MV-4-11 (cell line): ENCODE measurements around the gene THNSL1.
"Not testable (repeated sequence)": the region's sequence is repeated elsewhere in the genome, so short reads cannot be mapped to it uniquely, and the experiment has no call there.

Experiments used
- DNase-seq: peaks from one replicate; lab custom pipeline; 2025; lab: John Stamatoyannopoulos, UW

Gene THNSL1, protein sequence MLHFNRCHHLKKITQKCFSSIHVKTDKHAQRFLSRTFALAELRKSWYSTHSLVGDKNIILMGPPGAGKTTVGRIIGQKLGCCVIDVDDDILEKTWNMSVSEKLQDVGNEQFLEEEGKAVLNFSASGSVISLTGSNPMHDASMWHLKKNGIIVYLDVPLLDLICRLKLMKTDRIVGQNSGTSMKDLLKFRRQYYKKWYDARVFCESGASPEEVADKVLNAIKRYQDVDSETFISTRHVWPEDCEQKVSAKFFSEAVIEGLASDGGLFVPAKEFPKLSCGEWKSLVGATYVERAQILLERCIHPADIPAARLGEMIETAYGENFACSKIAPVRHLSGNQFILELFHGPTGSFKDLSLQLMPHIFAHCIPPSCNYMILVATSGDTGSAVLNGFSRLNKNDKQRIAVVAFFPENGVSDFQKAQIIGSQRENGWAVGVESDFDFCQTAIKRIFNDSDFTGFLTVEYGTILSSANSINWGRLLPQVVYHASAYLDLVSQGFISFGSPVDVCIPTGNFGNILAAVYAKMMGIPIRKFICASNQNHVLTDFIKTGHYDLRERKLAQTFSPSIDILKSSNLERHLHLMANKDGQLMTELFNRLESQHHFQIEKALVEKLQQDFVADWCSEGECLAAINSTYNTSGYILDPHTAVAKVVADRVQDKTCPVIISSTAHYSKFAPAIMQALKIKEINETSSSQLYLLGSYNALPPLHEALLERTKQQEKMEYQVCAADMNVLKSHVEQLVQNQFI

GRCh38 chr10:25016376-25017153 is at the start of gene THNSL1:
Gene THNSL1 (plus strand): TSS chr10:25016612. CDS start chr10:25023224, 6,612 bp downstream.
- DNase-seq: peak; percentile 98

DNA sequence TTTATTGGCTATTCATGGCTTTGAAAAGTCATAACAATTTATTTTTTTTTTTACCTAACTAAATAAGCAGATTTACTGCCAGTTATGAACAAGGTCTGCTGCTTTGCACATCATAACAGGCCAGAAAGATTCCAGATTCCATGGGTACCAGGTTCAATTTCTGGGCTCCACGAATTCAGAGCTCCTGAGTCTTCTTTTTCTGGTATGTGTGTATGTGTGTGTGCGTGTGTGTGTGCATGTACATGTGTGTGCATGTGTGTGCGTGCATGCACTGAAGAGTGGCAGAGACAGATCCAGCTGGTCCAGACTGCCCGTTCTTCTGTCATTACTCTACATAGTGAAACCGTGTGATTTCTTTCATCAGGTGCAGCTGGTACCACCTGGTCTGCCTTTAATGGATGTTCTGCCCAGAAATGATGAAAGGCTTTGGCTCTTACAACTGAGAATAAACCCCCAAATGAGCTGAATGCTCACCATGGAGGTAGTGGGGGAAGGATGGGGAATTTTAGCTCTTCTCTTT is 49.4 kb upstream of the THNSL1 start:
- DNase-seq: no peak

DNA sequence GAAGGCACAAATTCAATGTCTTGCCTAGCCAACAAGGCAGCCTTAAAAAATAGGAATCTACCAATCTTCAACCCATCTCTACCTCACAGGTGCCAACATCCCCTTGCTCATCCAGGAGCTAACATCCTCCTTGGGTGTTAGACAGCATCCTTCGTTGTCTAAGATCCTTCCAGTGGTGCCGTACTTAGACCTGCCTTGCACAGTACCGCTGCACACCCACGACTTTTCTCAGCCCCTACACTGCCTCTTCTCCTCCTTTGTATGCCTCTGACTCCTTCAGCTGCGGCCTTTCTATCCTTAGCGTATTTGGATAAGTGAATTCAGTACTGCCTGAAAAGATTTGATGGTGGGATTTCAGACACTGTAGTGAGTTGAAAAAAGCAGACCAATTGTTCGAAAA is 48.1 kb upstream of the THNSL1 start:
- no peak for DNase-seq

DNA sequence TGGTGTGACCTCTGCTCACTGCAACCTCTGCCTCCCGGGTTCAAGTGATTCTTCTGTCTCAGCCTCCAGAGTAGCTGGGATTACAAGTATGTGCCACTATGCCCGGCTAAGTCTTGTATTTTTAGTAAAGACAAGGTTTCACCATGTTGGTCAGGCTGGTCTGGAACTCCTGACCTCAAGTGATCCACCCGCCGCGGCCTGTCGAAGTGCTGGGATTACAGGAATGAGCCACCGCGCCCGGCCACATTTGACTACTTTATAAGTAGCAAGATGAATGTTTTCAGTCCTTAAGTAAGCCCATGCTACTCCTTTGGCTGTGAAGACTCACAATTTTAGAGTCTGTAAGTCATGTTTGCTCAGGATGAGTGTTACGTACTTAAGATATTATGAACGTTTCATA is 47.5 kb upstream of the THNSL1 start:
- not testable (repeated sequence) for DNase-seq

- DNase-seq: no peak
Observed at GRCh38 chr10:24969841-24970281, 46.6 kb upstream of the THNSL1 start.

DNA sequence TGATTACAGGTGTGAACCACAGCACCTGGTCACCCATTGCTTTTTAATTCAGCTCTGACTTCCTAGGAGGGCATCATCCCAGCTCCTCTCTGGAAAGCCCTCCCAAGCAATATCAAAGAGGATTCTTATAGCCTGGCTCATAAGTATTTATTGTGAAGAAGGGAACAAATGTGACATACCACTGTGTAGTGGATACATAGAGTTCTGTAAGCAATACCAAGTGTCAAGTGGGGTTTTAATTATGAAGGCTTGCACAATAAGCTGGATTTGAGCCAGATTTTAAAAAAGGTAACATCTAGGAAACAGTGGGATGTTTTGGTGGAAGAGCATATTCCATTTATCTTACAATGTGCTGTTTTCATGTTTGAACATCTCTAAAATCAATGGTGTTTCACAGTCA is 45.0 kb upstream of the THNSL1 start:
- no peak for DNase-seq

- no peak for DNase-seq
Observed at GRCh38 chr10:24973163-24973562, 43.2 kb upstream of the THNSL1 start.

DNA sequence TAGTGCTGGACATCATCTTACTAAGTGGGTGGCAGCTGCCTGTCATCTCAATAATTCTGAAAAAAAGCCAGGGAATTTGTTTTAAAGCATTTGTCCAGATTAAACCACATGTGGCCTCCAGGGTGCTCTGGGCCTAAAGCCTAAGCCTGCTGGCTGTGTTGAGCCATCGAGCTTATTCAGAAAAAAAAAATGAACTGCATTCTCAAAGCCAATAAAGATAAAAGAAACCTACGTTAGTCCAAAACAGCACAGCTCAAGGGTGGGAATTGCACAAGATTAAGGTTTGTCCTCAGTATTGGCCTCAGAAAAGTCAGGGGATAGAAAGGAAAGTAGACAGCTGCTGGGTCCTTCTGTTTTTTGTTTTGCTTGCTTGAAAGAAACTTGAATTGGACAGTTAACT is 41.4 kb upstream of the THNSL1 start:
- no peak for DNase-seq

DNA sequence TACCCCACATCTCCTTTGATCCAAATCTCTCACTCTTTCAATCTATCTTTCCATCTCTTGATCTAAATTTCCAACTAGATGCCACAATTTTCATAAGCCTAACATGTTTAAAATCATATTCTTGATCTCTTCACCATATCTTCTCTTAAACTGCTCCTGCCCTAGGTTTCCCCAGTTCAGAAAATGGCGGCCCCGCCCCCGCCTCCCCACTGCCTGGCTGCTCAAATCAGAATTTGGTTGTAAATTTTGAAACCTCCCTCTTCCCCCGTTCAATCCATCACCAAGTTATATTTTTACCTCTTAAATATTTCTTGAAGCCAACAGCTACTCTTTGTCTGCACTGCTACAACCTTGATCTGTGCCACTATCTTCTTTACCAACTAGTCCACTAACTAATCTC is 36.7 kb upstream of the THNSL1 start:
- no peak for DNase-seq

- no peak for DNase-seq
Observed at GRCh38 chr10:24981161-24981710, 35.2 kb upstream of the THNSL1 start.

- DNase-seq: no peak
Observed at GRCh38 chr10:24982319-24983112, 33.9 kb upstream of the THNSL1 start.

- no peak for DNase-seq
Observed at GRCh38 chr10:24983130-24983529, 33.3 kb upstream of the THNSL1 start.

DNA sequence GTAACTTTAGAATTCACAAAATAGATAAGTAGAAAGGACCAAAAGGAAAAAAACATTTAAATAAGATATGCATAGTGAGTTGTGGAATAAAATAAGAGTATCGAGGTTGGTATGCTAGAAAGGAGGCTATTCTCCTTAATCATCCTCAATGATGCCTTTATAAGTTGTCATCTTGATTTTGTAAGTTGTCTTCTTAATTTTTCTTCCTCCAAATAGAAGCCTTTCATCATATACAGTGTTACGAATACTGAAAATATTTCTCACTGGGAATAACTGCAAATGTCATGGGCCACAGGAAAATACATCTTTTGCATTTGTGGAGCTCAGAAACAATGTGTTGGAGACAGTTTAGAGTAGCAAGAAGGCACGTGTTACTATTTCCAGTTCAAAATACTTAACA is 32.5 kb upstream of the THNSL1 start:
- no peak for DNase-seq

GRCh38 chr10:24984906-24985305 is 31.5 kb upstream of the THNSL1 start:
- DNase-seq: no peak

GRCh38 chr10:24988831-24989640 is 27.4 kb upstream of the THNSL1 start:
- no peak for DNase-seq

DNA sequence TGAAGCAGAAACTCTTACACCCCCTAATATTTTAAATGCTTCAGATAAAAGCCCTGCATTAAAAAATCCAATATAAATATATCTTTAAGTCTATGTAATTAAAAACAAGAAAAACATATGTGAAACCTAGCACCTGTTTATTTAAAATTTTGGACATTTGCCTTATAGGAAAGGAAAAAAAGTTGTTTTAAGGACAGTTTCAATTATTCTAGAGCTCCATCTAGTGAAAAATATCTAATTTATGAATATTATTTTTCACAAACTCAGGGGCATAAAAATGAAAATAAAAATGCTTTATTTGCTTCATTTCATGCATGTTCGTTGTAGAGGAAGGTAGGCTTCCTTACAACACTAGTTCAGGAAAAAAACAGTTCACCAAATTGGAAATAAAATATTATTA is 26.5 kb upstream of the THNSL1 start:
- DNase-seq: no peak

- DNase-seq: no peak
Observed at GRCh38 chr10:24991298-24991697, 25.1 kb upstream of the THNSL1 start.

DNA sequence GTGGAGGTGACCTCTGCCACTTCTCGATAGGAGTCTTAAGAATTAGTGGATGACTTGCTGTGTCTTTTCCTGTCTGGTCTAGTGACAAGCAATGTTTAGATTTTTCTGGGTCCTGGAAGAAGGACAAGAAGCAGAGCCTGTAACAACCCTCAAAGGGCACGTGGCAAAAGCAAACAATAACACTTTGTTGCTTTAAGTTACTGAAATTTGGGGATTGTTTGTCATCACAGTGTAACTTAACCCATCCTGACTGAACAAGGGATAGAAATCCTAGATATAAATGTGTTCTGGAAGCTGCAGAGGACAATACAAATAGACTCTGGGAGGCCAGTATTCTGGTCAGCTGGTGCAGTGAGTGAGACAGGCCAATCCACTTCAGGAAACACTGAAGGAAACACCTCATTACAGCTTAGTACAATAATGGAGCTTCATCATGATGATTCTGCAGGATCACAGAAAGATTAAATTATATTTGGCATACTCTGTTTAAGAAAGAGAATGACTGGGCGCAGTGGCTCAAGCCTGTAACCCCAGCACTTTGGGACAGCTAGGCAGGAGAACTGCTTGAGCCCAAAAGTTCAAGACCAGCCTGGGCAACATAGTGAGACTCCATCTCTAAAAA is 23.8 kb upstream of the THNSL1 start:
- DNase-seq: no peak

DNA sequence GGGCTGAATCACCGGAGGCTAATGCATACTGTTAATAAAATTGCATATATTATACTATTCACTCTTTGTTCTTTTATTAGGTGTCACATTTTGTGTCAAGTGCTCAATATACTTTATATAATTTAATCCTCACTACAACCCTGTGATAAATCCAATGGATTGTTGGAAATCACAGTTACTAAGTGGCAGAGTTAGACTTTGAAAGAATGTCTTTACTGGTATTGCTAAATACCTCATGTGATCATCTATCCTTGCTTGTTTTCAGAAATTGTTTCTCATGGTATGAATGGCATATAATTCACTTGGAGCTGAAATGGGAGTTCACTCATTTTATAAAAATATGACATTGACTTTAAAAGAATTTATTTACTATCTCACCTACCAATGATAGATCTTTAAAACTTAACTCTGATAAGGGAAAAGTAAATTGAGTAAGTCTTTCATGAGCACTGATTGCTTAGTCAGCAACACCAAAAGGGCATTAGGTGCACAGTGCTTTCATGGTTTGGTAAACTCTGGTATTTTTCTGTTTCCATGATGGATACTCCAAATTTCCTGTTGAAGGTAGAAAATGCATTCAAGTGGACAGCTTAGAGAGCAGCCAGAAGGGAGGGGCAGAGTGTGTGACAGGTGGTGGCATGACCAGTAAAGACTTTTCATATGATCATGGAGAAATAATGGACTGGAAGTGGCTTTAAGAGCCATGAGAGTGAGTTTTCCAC is 23.0 kb upstream of the THNSL1 start:
- no peak for DNase-seq
